SK-N-MC (cell line): ENCODE data around the gene SLC25A22.
A peak's percentile ranks its signal among the peaks of the same experiment; 100 is the strongest.

ENCODE experiments used
- DNase-seq: peaks from one replicate; pipeline ENCODE4 v3.0.0-alpha.2; 2011; ENCODE audit warnings: low read depth, low spot score
- H3K27ac ChIP-seq: fragments of 200-600 bp; sonication (generic); 2 replicates; pipeline ENCODE4 v1.5.1; 2016; ENCODE audit warnings: mixed run types
- H3K36me3 ChIP-seq: fragments of 200-600 bp; sonication (generic); 2 replicates; pipeline ENCODE4 v1.6.1; 2017; ENCODE audit warnings: antibody characterized with exemption, low read length, mixed read lengths; ENCODE audit not compliant: insufficient read depth
- H3K4me3 ChIP-seq: fragments of 200-600 bp; sonication (generic); 2 replicates; pipeline ENCODE4 v1.5.1; 2016
- H3K9ac ChIP-seq: fragments of 200-600 bp; sonication (generic); 2 replicates; pipeline ENCODE4 v1.8.0; 2017; ENCODE audit warnings: mixed run types, mixed read lengths; ENCODE audit not compliant: insufficient read length
- H3K9me3 ChIP-seq: fragments of 200-600 bp; sonication (generic); 2 replicates; pipeline ENCODE4 v1.6.1; 2017; ENCODE audit warnings: low read depth, mild to moderate bottlenecking, antibody characterized with exemption, low read length, moderate library complexity, mixed read lengths
- EZH2 ChIP-seq: fragments of 200-600 bp; sonication (generic); IDR thresholded peaks from one replicate; pipeline ENCODE4 v1.6.1; 2017; ENCODE audit warnings: antibody characterized with exemption
- FOXP2 ChIP-seq: optimal IDR thresholded peaks from 2 replicates; pipeline ENCODE3; 2011; ENCODE audit warnings: mild to moderate bottlenecking, moderate library complexity; ENCODE audit not compliant: insufficient read depth; ENCODE audit errors: extremely low read length, control extremely low read depth
- POLR2AphosphoS5 ChIP-seq: IDR thresholded peaks from 2 replicates; pipeline ENCODE4 v1.6.1; 2012; ENCODE audit warnings: mild to moderate bottlenecking, low read depth, low read length, borderline replicate concordance

The SLC25A22 gene

GRCh38 chr11:842370-843002, 44.4 kb upstream of the SLC25A22 start, which contains the start of the genes POLR2L and TSPAN4:
POLR2L (minus strand) TSS chr11:842529; CDS start chr11:842508, 21 bp downstream.
TSPAN4 (plus strand) TSS chr11:842852; CDS start chr11:850305, 7,453 bp downstream.
- TF ChIP-seq POLR2AphosphoS5 (peak; percentile 97), EZH2 (no peak)
- peak within 1 kb of the TSS; percentile 95 for H3K9ac ChIP-seq
- no peak for DNase-seq

DNA sequence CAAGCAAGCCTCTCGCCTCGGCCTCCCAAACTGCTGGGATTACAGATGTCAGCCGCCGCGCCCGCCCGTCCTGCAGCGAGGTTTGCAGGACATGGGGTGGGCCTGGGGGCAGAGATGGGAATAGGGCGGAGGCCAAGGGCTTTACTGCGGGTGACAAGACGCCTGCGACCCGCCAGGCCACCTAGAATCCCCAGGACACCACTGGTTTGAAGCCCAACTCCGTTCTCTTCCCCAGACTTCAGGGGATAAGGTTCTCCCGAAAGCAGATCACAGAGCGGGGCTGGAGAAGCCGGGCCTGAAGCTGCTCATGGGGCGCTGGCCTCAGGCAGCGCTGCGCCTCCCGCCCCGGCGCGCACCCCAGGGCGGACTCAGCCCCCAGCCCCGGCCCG, 43.9 kb upstream of the SLC25A22 start:
- Histone ChIP-seq H3K9me3 (no peaks in the 10 kb centered on the region), H3K27ac (peak overlapping the region; percentile 96), H3K4me3 (peak overlapping the region; percentile 97), H3K9ac (peak overlapping the region; percentile 95), H3K36me3 (peaks cover 34% of the 10 kb centered on the region)
- DNase-seq, result no peak
- TF ChIP-seq FOXP2, result no peak

More at GRCh38 chr11:842370-843002, 44.4 kb upstream of the SLC25A22 start, which contains the start of the genes POLR2L and TSPAN4:
- H3K9me3 ChIP-seq, result no peaks in the 10 kb centered on the region
- peak within 1 kb of the TSS; percentile 96 for H3K27ac ChIP-seq
- peak within 1 kb of the TSS; percentile 97 for H3K4me3 ChIP-seq
- H3K36me3 ChIP-seq, result peaks cover 28% of the 10 kb centered on the region

DNA sequence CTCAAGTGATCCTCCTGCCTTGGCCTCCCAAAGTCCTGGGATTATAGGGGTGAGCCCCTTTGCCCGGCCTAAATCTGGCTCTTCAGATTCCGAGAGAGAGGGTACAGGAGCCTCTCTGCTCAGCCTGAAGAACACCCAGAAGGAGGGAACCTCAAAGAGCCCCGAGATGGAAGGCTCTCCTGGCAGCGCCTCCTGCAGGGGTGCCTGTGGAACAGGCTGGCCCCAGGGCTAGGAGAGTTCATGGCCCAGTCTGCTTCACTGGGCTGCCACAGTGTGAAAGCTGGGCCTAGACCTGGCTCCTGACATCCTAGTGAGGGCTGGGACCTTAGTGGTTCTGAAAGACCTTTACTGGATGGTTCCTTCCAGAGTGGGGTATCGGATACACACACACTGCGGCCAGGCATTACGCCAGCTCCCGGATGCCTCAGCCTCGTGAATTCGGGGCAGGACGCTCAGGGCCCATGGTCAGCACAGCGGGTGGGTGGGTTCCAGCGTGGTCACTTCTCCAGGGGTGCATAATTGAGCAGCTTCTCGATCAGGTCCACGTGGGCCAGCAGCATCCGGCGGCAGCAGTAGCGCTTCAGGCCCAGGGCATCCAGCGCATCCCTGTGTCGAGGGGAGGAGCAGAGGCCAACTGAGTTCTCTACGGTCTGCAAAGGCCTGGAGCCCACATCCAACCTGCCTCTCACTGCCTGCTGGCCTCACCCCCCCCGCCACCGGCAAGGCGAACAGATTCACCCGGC, 42.0 kb upstream of the SLC25A22 start:
- peaks cover 37% of the 10 kb centered on the region for H3K36me3 ChIP-seq
- peak overlapping the region; percentile 12 for H3K9ac ChIP-seq
- TF ChIP-seq POLR2AphosphoS5, result no peak
- TF ChIP-seq EZH2, result no peak
- TF ChIP-seq FOXP2, result no peak
- H3K27ac ChIP-seq, result peak overlapping the region; percentile 9; the same call in 1 of the 2 replicates
- DNase-seq, result no peak
- H3K9me3 ChIP-seq, result no peaks in the 10 kb centered on the region
- H3K4me3 ChIP-seq, result peak overlapping the region; percentile 97

GRCh38 chr11:839280-839623, 41.2 kb upstream of the SLC25A22 start:
- Histone ChIP-seq H3K36me3 (peaks cover 37% of the 10 kb centered on the region), H3K9ac (no peak overlapping the region), H3K9me3 (no peaks in the 10 kb centered on the region), H3K27ac (peak overlapping the region; percentile 9; the same call in 1 of the 2 replicates), H3K4me3 (no peak overlapping the region)
- DNase-seq, result no peak
- no peak for TF ChIP-seq EZH2
- peak; percentile 71; the same call in 1 of the 2 replicates for TF ChIP-seq POLR2AphosphoS5

- H3K9ac ChIP-seq, result no peak overlapping the region
- no peak overlapping the region; the same call in 1 of the 2 replicates for H3K27ac ChIP-seq
- H3K9me3 ChIP-seq, result no peaks in the 10 kb centered on the region
- DNase-seq, result no peak
- TF ChIP-seq POLR2AphosphoS5 (no peak; the same call in none of the 2 replicates), FOXP2 (no peak), EZH2 (no peak)
- H3K36me3 ChIP-seq, result peaks cover 37% of the 10 kb centered on the region
- no peak overlapping the region for H3K4me3 ChIP-seq
These were observed 40.6 kb upstream of the SLC25A22 start for GRCh38 chr11:838441-839279.

GRCh38 chr11:837990-838307, 39.9 kb upstream of the SLC25A22 start:
- Histone ChIP-seq H3K27ac (no peak overlapping the region), H3K4me3 (no peak overlapping the region), H3K9me3 (no peaks in the 10 kb centered on the region), H3K9ac (no peak overlapping the region), H3K36me3 (peaks cover 37% of the 10 kb centered on the region)
- no peak for DNase-seq
- no peak for TF ChIP-seq EZH2
- TF ChIP-seq POLR2AphosphoS5, result no peak
- TF ChIP-seq FOXP2, result no peak

DNA sequence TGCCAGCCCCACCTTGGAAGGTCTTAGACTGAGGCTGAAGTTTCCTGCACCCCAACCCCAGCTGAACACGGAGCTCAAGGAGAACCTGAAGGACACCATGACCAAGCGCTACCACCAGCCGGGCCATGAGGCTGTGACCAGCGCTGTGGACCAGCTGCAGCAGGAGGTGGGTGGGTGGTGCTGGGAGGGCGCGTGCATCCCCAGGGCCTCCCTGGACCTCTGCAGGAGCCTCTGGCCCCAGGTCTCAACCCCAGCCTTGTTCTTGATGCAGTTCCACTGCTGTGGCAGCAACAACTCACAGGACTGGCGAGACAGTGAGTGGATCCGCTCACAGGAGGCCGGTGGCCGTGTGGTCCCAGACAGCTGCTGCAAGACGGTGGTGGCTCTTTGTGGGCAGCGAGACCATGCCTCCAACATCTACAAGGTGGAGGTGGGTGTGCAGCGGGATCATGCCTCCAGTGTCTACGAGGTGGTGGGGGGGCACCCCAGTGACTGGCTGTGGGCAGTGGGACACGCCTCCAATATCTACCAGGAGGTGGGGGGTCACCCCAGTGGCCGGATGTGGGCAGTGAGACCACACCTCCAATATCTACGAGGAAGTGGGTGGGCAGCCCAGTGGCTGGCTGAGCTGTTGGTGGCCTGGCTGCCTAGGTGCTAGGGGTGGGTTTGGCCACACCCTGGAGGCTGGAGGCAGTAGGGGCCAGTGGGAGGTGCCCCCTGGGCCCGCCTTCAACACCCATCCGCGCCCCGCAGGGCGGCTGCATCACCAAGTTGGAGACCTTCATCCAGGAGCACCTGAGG, 39.3 kb upstream of the SLC25A22 start:
- TF ChIP-seq EZH2 (no peak), FOXP2 (no peak), POLR2AphosphoS5 (peak; percentile 55)
- H3K9ac ChIP-seq, result no peak overlapping the region
- H3K27ac ChIP-seq, result no peak overlapping the region
- no peak overlapping the region for H3K4me3 ChIP-seq
- no peak for DNase-seq
- peaks cover 37% of the 10 kb centered on the region for H3K36me3 ChIP-seq
- no peaks in the 10 kb centered on the region for H3K9me3 ChIP-seq

DNA sequence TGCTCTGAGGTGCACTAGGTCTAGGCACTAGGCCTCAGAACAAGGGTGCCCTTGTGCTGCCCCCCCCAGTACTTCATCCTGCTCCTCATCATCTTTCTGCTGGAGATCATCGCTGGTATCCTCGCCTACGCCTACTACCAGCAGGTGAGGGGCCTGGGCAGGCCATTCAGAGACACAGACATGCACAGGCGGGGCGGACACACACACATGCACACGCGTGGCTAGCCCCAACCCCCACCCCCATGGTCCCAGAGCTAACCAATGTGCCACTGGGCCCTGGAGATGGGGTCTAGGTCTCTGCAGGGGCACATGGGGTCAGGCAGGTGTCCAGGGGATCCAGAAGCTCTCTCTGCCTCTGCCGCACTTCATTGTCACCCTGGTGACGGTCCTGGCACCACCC, 38.6 kb upstream of the SLC25A22 start:
- no peak for TF ChIP-seq EZH2
- TF ChIP-seq FOXP2, result no peak
- no peak for TF ChIP-seq POLR2AphosphoS5
- no peak overlapping the region for H3K27ac ChIP-seq
- no peak overlapping the region for H3K4me3 ChIP-seq
- peaks cover 37% of the 10 kb centered on the region for H3K36me3 ChIP-seq
- no peak overlapping the region for H3K9ac ChIP-seq
- H3K9me3 ChIP-seq, result no peaks in the 10 kb centered on the region
- no peak for DNase-seq
